Activated CD8-positive, alpha-beta memory T cell treated with anti-CD3 and anti-CD28 coated beads for 1 hour (primary cell): ENCODE results near the gene DISP2.

Source experiments
- DNase-seq, 2 donors: peaks; one replicate each; pipeline ENCODE4 v3.0.0-alpha.2; 2020; ENCODE audit warnings: low read depth in 1 of 2; ENCODE audit errors: extremely low read depth in 1 of 2

The DISP2 gene

GRCh38 chr15:40325188-40325587, 32.8 kb upstream of the DISP2 start:
- DNase-seq = no peak

GRCh38 chr15:40325700-40326099, 32.3 kb upstream of the DISP2 start:
- DNase-seq = no peak

- DNase-seq = no peak
Observed at GRCh38 chr15:40327457-40327856, 30.6 kb upstream of the DISP2 start.

GRCh38 chr15:40328176-40328575, 29.8 kb upstream of the DISP2 start:
- DNase-seq = no peak

GRCh38 chr15:40328751-40329150, 29.3 kb upstream of the DISP2 start:
- no peak for DNase-seq

GRCh38 chr15:40329804-40330203, 28.2 kb upstream of the DISP2 start:
- DNase-seq = no peak

GRCh38 chr15:40330368-40330836, 27.6 kb upstream of the DISP2 start:
- DNase-seq = no peak

- DNase-seq = no peak
Observed at GRCh38 chr15:40331026-40331425, 27.0 kb upstream of the DISP2 start.

GRCh38 chr15:40331637-40332036, 26.4 kb upstream of the DISP2 start:
- DNase-seq = no peak

- DNase-seq = no peak
Observed at GRCh38 chr15:40332113-40332781, 25.8 kb upstream of the DISP2 start.

- no peak for DNase-seq
Observed at GRCh38 chr15:40333922-40334492, 24.0 kb upstream of the DISP2 start.

- DNase-seq = no peak
Observed at GRCh38 chr15:40334541-40334940, 23.5 kb upstream of the DISP2 start.

- no peak for DNase-seq
Observed at GRCh38 chr15:40334941-40335795, 22.9 kb upstream of the DISP2 start.

- DNase-seq = no peak
Observed at GRCh38 chr15:40335938-40336743, 21.9 kb upstream of the DISP2 start.

- no peak for DNase-seq
Observed at GRCh38 chr15:40336744-40337122, 21.3 kb upstream of the DISP2 start.

GRCh38 chr15:40337597-40337996, 20.4 kb upstream of the DISP2 start:
- no peak for DNase-seq

- DNase-seq = peak; percentile 40 to 62
Observed at GRCh38 chr15:40338041-40338657, 19.9 kb upstream of the DISP2 start.

- DNase-seq = no peak
Observed at GRCh38 chr15:40338921-40339620, 18.9 kb upstream of the DISP2 start.

GRCh38 chr15:40339621-40339945, 18.4 kb upstream of the DISP2 start:
- DNase-seq = no peak
